SU-DHL-6 (cell line): ENCODE measurements around the gene NUPR1.

Experiments used
- CTCF ChIP-seq: fragments of 200-600 bp; sonication (generic); IDR thresholded peaks from one replicate; pipeline ENCODE4 v1.5.1; 2017; ENCODE audit warnings: antibody characterized with exemption, mild to moderate bottlenecking, low read length, moderate library complexity; ENCODE audit not compliant: insufficient read depth, poor library complexity, severe bottlenecking
- EZH2phosphoT487 ChIP-seq: fragments of 200-600 bp; sonication (generic), shearing (Covaris generic); conservative IDR thresholded peaks from 2 replicates; pipeline ENCODE4 v1.6.1; 2018; ENCODE audit warnings: mild to moderate bottlenecking, antibody characterized with exemption, low read length, moderate library complexity, mixed read lengths

GRCh38 chr16:28553776-28554633 is 15.2 kb upstream of the NUPR1 start, which contains the start of gene SGF29:
- TF ChIP-seq CTCF (peak; percentile 18), EZH2phosphoT487 (no peak)
